ENCODE results near the gene VPS4A. TPM values are rescaled to one million over a fixed set of nuclear protein-coding genes. Genes with fewer than 3 reads are reported as not detected.

The VPS4A gene
- total and polyA plus RNA-seq, 10 of the 15 experiments (the other 5 are each of a cell fraction or from before 2014, with no cell fraction given), result 5.2 to 36.3 (median 21.4) TPM

- peak; percentile 57 for TF ChIP-seq SP1 (IDR thresholded peaks at IDR 0.05; ENCODE audit: low read depth, low read length)
- TF ChIP-seq SKIL (IDR thresholded peaks at IDR 0.05; ENCODE audit: low read depth, poor library complexity, severe bottlenecking), result no peak
- no peak for TF ChIP-seq BRCA1 (IDR thresholded peaks at IDR 0.05; ENCODE audit: low read depth, low read length)
- peak; percentile 57; the same call in 1 of the 2 replicates for TF ChIP-seq CHD2 (IDR thresholded peaks at IDR 0.05; ENCODE audit: borderline replicate concordance, low read depth, low read length)
- peak; percentile 55; the same call in 1 of the 2 replicates for TF ChIP-seq ZNF687 (IDR thresholded peaks at IDR 0.05)
- TF ChIP-seq BCL3 (IDR thresholded peaks at IDR 0.05; ENCODE audit: borderline replicate concordance, insufficient read depth, low read depth, low read length, poor library complexity, severe bottlenecking), result peak; percentile 81
- TF ChIP-seq E2F4 (IDR thresholded peaks at IDR 0.05; ENCODE audit: low read depth, low read length), result no peak
- TF ChIP-seq EZH2 (IDR thresholded peaks at IDR 0.05; ENCODE audit: borderline replicate concordance, control insufficient read depth, low read depth, low read length), result no peak
- TF ChIP-seq WRNIP1 (IDR thresholded peaks at IDR 0.05; ENCODE audit: borderline replicate concordance, low read depth, low read length), result no peak
- TF ChIP-seq ZNF622 (IDR thresholded peaks at IDR 0.05), result no peak
- TF ChIP-seq ATF7 (IDR thresholded peaks at IDR 0.05; ENCODE audit: low read depth), result no peak
- TF ChIP-seq JUND (IDR thresholded peaks at IDR 0.05; ENCODE audit: low read depth, low read length), result no peak
- no peak for TF ChIP-seq REST (IDR thresholded peaks at IDR 0.05; ENCODE audit: low read depth, low read length)
- TF ChIP-seq MLLT1 (IDR thresholded peaks at IDR 0.05), result no peak
These were observed 19.3 kb downstream of the VPS4A start, which contains the start of gene PDF (continued) for GRCh38 chr16:69330286-69331109.

Data from GM12878 (cell line).